ENCODE measurements around the gene HLF. TPM values are rescaled to one million over a fixed set of nuclear protein-coding genes. Genes with fewer than 3 reads are reported as not detected.
A peak's percentile ranks its signal among the peaks of the same experiment; 100 is the strongest.
"Not testable (repeated sequence)": the region's sequence is repeated elsewhere in the genome, so short reads cannot be mapped to it uniquely, and the experiment has no call there.

Gene HLF
- total RNA-seq, 1 donor from 2014 or later = not detected

- DNase-seq (ENCODE audit: low read depth in 2 of 2) = no peak
These were observed 62.7 kb downstream of the HLF start for GRCh38 chr17:55327225-55328088.

GRCh38 chr17:55328514-55328913 lies 63.8 kb downstream of the HLF start:
- not testable (repeated sequence) for DNase-seq (ENCODE audit: low read depth in 2 of 2)

- no peak for DNase-seq (ENCODE audit: low read depth in 2 of 2)
These were observed 65.7 kb downstream of the HLF start for GRCh38 chr17:55330344-55330933.

- DNase-seq (ENCODE audit: low read depth in 2 of 2) = no peak
These were observed 67.7 kb downstream of the HLF start for GRCh38 chr17:55332296-55333041.

GRCh38 chr17:55334285-55334684 lies 69.5 kb downstream of the HLF start:
- DNase-seq (ENCODE audit: low read depth in 2 of 2) = no peak

- no peak for DNase-seq (ENCODE audit: low read depth in 2 of 2)
These were observed 70.3 kb downstream of the HLF start for GRCh38 chr17:55334881-55335540.

- no peak for DNase-seq (ENCODE audit: low read depth in 2 of 2)
These were observed 70.9 kb downstream of the HLF start for GRCh38 chr17:55335625-55336024.

GRCh38 chr17:55336426-55336825 lies 71.7 kb downstream of the HLF start:
- no peak for DNase-seq (ENCODE audit: low read depth in 2 of 2)

GRCh38 chr17:55340176-55340575 lies 75.4 kb downstream of the HLF start:
- no peak for DNase-seq (ENCODE audit: low read depth in 2 of 2)

- DNase-seq (ENCODE audit: low read depth in 2 of 2) = no peak
These were observed 75.9 kb downstream of the HLF start for GRCh38 chr17:55340686-55341085.

- no peak for DNase-seq (ENCODE audit: low read depth in 2 of 2)
These were observed 76.7 kb downstream of the HLF start for GRCh38 chr17:55341432-55341831.

GRCh38 chr17:55342800-55343585 lies 78.2 kb downstream of the HLF start:
- no peak for DNase-seq (ENCODE audit: low read depth in 2 of 2)

- no peak for DNase-seq (ENCODE audit: low read depth in 2 of 2)
These were observed 79.2 kb downstream of the HLF start for GRCh38 chr17:55343900-55344513.

GRCh38 chr17:55344514-55344997 lies 79.8 kb downstream of the HLF start:
- no peak for DNase-seq (ENCODE audit: low read depth in 2 of 2)

- no peak for DNase-seq (ENCODE audit: low read depth in 2 of 2)
These were observed 80.4 kb downstream of the HLF start for GRCh38 chr17:55345132-55345531.

GRCh38 chr17:55346658-55347057 lies 81.9 kb downstream of the HLF start:
- no peak for DNase-seq (ENCODE audit: low read depth in 2 of 2)

- DNase-seq (ENCODE audit: low read depth in 2 of 2) = no peak
These were observed 82.6 kb downstream of the HLF start for GRCh38 chr17:55347341-55347740.

GRCh38 chr17:55348749-55349354 lies 84.1 kb downstream of the HLF start:
- peak; percentile 9 to 49 for DNase-seq (ENCODE audit: low read depth in 2 of 2)

- no peak for DNase-seq (ENCODE audit: low read depth in 2 of 2)
These were observed 86.1 kb downstream of the HLF start for GRCh38 chr17:55350825-55351205.

- no peak for DNase-seq (ENCODE audit: low read depth in 2 of 2)
These were observed 86.5 kb downstream of the HLF start for GRCh38 chr17:55351226-55351625.
